HK-2 (cell line): Measurements from ENCODE around the gene PIMREG.

Source experiments
- DNase-seq: peaks from one replicate; pipeline ENCODE4 v3.0.0-alpha.2; 2018; ENCODE audit not compliant: unreplicated experiment

The PIMREG gene

DNA sequence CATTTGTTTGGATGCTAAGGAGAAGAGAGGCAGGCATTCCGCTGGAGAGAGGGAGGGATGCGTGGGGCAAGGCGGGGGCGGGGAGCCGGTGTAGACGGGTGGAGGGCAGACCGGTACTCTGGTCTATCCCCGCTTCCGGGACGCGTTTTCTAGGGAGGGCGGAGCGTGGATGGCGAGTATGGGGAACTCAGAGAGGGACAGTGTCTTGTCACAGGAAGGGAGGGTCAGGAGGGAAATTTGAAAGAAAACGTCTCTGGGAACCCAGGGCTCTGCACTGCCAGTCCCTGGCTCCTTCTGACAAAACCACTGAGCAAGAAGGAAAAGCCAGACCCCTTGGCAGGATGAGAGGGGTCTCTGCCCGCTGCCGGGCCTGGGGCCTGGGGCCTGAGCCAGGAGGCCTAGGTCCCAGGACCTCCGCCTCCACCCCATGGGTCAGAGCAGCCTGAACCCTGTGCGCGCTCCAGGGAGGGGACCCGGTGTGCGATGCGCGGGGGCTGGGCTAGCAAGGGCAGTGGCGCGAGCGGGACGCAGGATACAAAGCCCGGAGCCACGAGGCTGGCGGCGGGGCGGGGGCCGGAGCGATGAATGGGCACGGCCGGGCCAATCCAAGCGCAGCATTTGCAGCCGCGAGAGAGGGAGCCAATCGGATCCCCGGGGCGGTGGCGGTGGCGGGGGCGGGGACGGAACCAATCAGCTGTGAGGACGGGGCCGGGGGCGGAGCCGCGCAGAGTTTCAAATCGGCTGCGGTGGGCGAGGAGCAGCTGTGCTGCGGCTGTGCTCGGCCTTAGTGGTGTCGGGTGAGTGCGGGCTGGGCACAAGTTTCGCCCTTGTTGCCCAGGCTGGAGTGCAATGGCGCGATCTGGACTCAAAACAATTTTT, at the start of gene PIMREG:
Gene PIMREG, plus strand, starts transcription at position 764 of the 879 bp plus-strand sequence. CDS start 656 bp downstream, outside the sequence.
- DNase-seq, result peak; percentile 98

- no peak for DNase-seq
These were observed 45.3 kb upstream of the PIMREG start for GRCh38 chr17:6398955-6399354.

- no peak for DNase-seq
These were observed 42.0 kb upstream of the PIMREG start for GRCh38 chr17:6402258-6402657.

GRCh38 chr17:6408276-6408675, 36.0 kb upstream of the PIMREG start:
- no peak for DNase-seq

- DNase-seq, result no peak
These were observed 35.5 kb upstream of the PIMREG start for GRCh38 chr17:6408735-6409134.

- no peak for DNase-seq
These were observed 31.2 kb upstream of the PIMREG start for GRCh38 chr17:6413065-6413464.

GRCh38 chr17:6415616-6416015, 28.6 kb upstream of the PIMREG start:
- no peak for DNase-seq

GRCh38 chr17:6420173-6420641, 24.0 kb upstream of the PIMREG start:
- DNase-seq, result no peak

DNA sequence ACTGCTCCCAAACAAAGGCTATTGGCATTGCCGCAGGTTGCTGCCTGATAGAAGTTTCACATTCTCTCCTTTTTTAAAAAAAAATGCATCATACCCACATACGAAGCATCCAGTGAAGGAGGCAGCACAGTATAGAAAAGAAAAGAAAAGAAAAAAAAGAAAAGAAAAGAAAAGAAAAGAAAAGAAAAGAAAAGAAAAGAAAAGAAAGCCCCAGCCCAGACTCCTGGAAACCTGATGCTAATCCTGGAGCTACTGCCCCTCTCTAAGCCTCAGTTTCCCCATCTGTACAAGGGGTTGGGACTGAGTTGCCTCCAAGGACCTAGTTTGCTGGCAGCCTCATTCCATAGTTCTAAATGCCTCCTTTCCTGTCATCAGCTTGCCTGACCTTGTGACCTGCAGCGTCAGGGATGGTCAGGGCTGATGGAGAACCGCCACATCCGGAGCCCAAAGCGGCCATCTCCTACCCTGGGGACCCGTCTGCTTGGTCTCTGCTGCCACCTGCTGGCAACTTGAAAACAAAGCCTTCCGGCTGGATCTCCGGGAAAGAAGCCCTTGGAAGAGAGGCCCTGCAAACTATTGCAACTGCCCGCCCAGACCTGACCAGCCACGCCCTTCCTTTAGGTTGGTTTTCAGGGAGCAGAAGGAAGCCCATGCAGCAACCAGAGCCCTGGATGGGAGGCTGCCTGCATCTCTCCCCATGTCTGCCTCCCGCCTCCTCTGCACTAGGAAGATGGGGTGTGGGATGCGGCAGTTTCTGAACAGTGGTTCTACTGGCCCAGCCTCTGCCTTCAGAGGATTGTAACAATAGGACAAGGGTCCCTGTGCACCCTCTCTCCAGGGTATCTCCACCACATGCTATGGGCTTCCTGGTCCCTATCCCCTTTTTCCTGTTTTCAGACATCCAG, 22.3 kb upstream of the PIMREG start:
- peak; percentile 89 for DNase-seq

- no peak for DNase-seq
These were observed 21.5 kb upstream of the PIMREG start for GRCh38 chr17:6422654-6423241.

DNA sequence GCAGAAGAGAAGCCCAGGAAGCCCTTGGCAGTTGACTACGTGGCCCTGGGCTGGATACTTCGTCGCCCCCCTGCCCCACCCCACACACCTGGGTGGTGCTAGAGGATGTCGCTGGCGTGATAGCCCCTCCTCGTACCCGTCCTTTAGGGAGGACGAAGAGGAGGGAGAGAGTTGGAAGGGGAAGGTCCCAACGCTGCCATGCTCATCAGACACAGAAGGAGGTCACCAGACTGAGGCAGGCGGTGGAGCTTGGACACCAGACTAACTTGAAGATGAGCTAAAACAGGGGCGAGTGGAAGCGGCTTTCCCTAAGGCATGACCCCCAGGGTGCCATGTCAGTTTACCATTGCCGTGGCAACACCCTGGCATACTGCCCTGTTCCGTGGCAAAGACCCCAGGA, 20.3 kb upstream of the PIMREG start:
- no peak for DNase-seq

GRCh38 chr17:6425407-6425806, 18.8 kb upstream of the PIMREG start:
- DNase-seq, result no peak

DNA sequence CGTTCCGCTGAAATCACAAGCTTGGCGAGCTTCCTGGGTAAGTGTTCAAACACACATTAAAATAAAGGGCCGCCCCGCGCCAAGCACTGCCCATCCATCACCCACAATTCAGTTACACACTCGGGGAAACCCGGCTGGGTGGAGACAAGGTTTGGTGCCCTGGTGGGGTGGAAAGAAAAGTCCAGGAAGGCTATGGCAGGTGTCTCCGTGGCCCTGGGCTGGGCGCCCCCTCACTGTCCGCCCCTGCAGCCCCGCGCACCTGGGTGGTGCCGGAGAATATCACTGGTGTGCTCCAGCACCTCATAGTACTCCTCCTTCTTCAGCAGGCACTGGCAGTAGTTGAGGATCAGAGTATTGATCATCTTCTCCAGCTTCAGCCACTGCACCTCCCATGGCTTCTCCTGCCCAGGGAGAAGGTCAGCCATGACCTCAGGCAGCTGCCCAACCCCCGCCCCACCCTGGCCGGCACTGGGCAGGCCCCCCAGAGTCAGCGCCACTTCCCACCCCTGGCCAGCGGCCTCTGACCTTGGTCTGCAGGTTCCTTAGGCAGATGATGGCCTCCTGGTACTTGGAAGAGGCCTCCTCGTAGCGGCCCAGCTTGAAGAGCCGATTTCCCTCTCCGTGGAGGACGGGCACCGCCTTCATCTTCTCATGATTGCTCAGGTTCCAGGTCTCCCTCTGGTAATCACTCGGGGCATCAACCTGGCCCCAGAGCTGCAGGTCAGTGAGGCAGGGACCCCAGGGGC, 17.7 kb upstream of the PIMREG start:
- no peak for DNase-seq

GRCh38 chr17:6427279-6427781, 16.9 kb upstream of the PIMREG start:
- DNase-seq, result no peak

GRCh38 chr17:6428207-6428965, 15.9 kb upstream of the PIMREG start:
- no peak for DNase-seq

DNA sequence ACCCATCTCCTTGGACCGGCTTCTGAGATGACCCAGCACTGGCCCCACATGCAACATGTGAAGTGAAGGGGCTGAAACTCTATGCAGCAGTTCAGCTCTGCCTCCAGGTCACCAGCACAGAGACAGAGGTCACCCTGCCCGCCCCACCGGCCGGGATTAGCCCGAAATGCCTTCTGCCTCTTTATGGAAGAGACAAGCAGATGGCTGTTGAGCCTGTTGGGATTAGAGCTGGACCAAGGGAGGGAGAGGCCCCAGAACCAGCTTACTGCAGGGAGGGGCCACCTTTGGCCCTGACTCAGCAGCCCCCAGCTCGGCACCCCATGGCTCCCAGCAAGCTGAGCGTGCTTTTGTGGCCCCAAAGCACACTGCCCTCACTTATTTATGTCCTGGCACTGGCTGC, 15.0 kb upstream of the PIMREG start:
- no peak for DNase-seq

DNA sequence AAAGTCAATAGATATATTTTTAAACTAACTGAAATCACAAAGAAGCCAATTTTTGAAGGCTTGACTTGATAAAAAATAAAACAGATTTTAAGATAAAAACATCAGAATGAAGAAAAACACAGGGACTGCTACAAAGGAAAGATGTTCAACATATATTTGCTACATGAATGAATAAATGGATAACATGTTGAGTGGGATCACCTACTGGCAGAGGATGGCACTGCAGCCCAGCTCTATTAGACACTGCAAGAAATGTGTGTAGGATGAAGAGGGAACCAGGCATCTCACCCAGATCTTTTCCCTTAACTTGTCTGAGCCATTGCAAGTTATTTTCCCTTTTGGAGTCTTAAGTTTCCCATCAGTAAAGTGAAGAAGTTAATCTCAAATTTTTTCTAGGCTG, 13.5 kb upstream of the PIMREG start:
- no peak for DNase-seq

- DNase-seq, result no peak
These were observed 9.2 kb upstream of the PIMREG start, which contains the start of gene AIPL1 for GRCh38 chr17:6435051-6435450. Gene AIPL1, minus strand, starts transcription at chr17:6435121. Its CDS starts 17 bp downstream, at chr17:6435104.

- DNase-seq, result peak; percentile 61
These were observed 8.3 kb upstream of the PIMREG start for GRCh38 chr17:6435968-6436367.

DNA sequence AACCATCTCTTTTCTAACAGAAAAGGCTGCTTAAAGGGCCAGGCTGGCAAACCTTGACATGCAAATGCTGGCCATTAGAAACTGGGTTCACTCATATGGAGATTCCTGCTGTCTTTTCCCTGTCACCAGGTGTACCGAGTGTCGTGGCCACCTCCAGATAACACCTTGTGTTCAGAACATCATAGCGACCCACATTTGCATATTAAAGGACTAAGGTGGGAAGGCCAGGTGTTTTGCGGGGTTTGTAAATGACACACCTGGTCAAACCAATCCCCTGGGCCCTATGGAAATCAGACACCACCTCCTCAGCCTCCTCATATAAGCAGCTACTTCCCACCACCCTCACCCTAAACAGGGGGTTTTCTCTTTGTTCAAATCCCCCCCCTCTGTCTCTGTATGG, 6.8 kb upstream of the PIMREG start:
- no peak for DNase-seq
